NCI-H2196 (cell line): ENCODE data around the gene TPRG1.

ENCODE experiments used
- DNase-seq: peaks from one replicate; lab custom pipeline; 2025; ENCODE audit not compliant: unreplicated experiment; lab: John Stamatoyannopoulos, UW

The TPRG1 gene

GRCh38 chr3:189276444-189277219 lies 104.9 kb downstream of the TPRG1 start:
- DNase-seq = no peak

- DNase-seq = no peak
These were observed 105.9 kb downstream of the TPRG1 start for GRCh38 chr3:189277711-189278110.

- no peak for DNase-seq
These were observed 106.5 kb downstream of the TPRG1 start for GRCh38 chr3:189278221-189278620.

DNA sequence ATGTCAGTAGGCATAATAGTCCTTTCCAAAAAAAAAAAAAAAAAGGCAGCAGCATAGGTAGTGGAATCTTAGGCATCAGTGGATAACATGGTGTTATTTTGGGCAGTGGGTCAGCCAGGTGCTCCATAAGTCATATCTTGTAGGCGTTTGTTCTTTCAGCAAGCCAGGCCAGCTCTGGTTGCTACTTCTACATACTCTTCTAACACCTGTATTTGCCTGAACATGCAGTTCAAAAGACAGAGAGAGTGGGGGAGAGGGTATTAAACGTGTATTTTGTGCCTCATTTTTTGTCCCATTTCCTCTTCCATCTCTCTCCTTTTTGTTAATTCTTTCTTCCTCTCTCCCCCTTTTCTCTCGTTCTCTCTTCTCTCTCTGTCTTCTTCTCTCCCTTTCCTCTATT lies 110.4 kb downstream of the TPRG1 start:
- DNase-seq = no peak

DNA sequence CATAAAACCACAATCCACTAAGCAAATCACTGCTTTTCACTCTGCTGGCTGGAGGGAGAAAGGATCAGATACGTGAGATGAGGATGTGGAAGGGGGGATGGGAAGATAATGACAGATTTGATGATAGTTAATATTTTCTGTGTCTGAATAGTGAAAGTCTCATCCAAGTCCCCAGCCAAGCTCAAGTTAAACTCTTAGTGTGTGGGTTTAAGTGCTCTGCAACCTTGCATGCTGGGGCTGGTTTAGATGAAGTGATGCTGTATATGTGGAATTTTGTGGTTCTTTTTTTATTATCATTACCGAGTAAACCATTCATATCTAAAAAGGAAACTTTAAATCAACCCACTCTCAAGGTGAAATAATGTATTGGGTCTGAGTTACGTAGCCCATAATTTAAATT lies 111.0 kb downstream of the TPRG1 start:
- no peak for DNase-seq

- no peak for DNase-seq
These were observed 114.4 kb downstream of the TPRG1 start for GRCh38 chr3:189286188-189286587.

DNA sequence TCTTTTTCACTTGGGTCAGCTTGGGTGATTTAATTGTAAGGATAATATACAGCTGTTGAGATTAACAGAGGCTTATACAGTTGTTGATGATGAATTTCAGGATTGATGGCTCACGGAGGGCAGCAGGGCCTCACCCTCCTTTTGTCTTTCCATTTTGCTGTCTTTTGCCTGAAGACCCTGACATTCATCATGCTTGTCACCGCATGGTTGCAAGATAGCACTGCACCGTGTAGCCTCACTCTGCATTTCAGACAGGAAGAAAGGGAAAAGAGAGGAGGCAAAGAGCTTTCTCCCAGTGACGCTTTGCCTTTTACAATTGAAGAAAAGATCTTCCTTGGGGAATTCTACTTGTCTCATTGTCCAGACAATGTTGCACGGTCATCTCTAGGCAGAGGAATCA lies 115.1 kb downstream of the TPRG1 start:
- no peak for DNase-seq

GRCh38 chr3:189288348-189289235 lies 116.8 kb downstream of the TPRG1 start:
- no peak for DNase-seq

DNA sequence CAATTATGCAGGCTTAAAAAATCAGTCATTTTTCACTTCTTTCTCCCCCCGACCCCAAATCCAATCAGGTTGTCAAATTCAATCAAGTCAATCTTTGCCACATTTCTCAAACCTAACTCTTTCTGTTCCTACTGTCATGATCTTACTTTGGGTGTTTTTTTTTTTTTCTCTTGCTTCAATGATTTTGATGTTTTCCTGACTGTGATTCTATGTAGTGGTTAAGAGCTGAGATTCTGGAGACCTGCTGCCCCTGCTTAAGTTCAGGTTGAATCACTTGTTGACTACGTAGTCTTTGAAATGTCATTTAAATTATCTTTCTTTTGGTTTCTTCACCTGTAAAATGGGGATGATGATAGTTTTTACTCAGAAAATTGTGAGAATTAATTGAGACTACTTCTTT lies 117.5 kb downstream of the TPRG1 start:
- DNase-seq = no peak

GRCh38 chr3:189292667-189293484 lies 121.1 kb downstream of the TPRG1 start:
- DNase-seq = peak; percentile 32

- no peak for DNase-seq
These were observed 122.9 kb downstream of the TPRG1 start for GRCh38 chr3:189294649-189295048.

DNA sequence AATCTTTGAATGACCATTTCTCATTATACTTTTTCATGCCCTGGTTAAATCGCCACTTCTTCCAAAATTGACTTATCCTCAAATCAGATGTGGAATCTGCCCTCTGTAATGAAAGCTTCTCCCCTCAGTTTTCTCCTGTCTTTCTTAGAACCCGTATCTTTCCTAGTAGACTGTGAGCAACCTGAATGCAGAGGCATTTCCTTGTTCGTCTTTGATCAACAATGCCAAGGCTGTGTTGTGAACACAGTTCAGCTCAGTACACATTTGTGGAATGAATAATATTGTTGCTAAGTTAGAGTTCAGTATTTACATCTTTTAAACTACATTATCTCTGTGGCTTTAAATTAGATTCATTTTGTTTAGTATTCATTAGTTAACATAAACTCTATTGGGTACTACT lies 123.3 kb downstream of the TPRG1 start:
- no peak for DNase-seq

DNA sequence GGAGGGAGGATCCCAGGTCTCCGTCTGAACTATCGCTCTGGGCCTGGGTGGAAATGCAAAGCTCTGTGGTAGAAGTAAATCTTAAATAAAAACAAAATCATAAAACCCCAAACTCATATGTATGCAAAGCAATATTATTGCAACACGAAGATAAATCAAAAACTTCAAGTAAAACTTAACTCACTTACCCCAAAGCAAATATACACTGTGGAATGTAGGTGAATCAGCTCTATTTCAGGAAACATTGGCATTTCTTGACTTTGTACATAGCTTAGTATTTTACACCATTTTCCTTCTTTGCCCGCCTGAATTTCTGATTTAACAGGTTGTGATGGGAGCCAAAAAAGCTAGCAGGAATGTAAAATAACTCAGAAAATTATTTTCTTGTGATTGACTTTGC lies 126.2 kb downstream of the TPRG1 start:
- DNase-seq = no peak

GRCh38 chr3:189298469-189299375 lies 127.0 kb downstream of the TPRG1 start:
- DNase-seq = no peak

DNA sequence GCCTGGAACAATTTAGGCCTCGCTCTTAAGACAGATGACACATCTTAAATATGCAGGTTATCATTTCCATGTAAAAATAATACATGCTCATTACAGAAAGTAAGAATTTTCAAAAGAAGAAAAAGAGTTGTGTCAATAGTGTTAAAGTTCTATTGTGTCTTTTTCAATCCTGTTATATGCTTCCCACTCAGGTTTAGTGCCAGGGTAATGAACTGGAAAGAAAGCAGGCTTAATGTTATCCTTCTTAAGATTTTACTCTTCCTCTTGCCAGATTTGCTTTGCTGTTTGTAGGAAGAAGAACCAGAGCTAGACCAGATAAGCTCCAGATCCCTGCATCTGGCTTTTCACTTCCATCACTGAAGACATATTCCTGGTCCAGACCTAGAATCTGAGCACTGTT lies 128.6 kb downstream of the TPRG1 start:
- no peak for DNase-seq

GRCh38 chr3:189301479-189301878 lies 129.7 kb downstream of the TPRG1 start:
- no peak for DNase-seq

DNA sequence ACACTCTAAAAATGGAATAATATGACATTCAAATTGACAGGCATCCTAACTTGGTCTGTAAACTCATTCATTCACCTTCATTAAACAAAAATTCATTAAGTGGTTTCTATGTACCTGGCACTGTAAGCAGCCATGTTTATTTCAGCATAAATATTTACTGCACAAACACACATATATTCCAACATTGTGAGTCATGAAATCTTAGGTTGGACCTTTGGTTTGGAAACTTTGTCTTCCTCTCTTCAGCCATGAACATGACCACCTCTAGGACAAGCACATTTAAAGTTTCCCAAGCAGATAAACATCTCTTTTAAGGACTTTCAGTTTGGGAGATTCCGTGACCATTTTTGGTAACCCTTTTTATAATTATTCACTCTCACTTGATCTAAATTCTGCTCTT lies 131.8 kb downstream of the TPRG1 start:
- no peak for DNase-seq

DNA sequence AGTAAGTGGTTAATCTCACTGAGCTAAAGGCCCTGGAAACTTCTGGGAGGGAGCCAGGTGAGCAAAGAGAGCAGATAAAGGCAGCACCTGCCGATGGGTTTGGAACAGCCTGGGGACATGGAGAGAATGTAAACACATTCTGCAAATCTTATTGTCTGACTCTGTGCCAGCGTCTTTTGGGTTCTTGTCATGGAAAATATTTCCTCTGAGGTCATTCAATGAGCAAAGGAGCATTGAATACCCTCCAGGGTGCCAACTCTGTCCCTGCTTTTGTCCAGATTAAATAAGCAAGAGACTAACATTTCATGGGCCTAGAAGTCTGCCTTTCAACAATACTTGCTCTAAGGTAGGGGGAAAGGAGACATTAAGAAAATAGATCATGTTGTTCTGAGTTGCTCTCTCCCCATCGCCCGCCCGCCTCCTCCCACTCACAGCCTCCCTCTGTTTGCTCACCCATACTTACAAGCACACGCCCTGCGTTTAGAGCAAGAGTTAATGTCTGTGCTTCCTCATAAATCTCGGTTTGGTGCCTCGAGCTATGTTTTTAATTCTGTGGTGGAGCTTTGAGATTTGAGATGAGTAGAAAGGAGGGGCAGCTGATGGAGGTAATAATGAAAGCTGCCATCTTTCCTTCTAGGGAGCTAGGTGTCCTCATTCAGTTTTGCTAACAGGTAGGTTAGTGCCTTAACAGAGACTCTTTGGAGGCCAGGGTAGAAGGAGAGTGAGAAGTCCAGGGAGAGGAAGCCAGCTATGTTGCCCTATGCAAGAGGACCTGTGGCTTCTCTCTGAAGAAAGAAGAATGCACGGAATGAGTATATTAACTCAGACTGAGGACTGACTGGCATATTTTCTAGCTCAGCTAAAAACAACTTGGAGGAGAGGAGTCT lies 132.9 kb downstream of the TPRG1 start:
- DNase-seq = peak; percentile 100

DNA sequence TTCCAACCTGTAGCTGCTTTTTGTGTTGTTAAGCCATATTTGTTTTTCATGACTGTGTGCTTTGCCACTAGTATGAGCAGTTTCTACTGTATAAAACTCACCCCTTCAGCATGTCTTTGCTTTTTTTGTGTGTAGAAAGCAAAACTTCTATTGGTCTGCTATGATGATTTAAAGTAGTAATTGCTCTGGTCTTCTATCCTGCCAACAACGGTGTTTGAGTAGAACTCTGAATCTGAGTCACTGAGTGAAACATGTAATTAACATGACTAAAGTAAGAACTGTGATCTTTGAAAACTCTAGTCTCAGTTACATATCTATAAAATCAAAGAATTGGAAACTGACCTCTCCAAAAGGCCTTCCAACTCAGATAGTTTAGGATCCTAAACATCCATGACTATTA lies 133.6 kb downstream of the TPRG1 start:
- no peak for DNase-seq
